CD4-positive, alpha-beta T cell treated with Interleukin-17A for 4 hours (primary cell): ENCODE data around the gene FAM110D.

Experiments
- DNase-seq: peaks from one replicate; pipeline ENCODE4 v3.0.0-alpha.2; 2020; ENCODE audit warnings: mixed read lengths

FAM110D gene

DNA sequence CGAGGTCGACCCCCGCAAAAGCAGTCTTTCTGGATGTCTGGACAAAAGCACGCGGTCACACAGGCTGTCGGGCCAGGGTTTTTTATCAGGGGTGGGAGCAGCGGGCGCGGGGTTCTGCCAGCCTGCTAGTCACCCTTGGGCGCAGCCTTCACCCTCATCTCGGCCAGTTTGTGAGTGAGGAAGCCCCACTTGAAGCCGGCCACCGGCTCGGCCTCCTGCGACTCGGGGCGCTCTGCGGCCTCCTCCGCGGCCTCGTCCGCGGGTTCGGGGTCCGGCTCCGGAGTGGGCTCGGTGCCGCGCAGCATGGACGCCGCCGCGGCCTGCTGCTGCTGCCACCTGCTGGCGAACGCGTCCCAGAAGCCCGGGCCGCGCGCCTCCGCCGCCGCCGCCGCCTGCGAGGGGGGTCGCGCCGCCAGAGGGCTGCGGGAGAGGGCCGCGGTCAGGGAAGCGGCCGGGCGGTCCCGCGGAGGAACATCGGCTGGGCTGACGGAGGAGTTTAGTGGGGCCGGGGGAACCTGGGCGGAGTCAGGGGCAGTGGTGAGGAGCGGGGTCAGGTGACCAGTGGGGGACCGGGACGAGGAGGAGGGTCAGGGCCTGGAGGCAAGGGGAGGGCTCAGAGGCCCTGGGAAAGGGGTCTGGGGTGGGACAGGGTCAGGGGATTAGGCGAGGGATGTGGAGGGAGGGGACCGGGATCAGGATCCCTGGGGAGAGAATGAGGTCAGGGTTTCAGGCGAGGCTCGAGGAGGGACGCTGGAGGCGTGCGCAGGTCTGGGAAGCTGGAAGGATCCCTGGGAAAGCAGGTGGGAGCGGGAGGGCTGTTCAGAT is 5.4 kb downstream of the FAM110D start:
- DNase-seq, result peak; percentile 68

DNA sequence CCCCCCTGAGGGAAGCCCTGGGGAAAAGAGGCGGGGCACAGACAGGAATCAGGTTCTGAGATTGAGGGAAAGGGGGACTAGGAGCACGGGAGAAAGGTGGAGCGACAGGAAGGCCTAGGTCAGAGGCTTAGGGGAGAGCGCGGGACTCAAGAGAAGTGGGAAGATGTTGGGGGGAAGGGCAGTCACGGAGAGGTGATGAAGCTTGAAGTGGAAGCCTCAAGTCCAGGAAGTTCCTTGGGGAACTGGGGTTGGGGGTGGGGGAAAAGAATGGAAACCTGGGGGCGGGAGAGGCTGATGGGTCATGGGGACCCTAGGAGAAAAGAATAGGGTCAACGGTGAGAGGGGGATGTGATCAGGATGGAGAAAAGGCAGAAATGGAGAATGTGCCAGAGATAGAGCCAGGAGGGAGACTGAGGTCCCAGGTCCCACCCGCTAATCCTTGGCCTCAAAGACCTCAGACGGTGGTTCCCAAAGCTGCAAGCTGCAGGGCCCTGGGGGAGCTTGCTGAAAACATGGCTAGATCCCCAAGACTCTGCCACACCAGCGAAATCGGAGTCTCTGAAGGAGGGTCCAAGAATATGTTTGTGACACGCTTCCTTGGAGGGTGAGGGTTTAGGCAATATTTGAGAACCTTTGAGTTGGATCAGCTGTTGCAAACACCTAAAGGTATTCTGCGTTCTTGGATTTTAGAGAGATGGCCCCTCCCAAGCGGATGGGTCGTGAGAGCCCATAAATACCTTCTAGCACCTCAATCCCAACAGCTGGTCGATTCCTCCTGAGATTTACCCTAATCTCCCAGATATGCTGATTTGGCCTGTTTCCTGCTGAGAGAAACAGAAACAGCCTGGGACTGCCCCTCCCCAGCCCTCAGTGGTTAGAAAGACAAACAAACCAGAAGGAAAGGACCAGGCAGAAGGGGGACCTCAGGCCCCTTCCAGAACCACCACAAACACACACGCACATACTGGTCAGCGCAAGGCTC is 6.3 kb downstream of the FAM110D start:
- DNase-seq, result no peak

DNA sequence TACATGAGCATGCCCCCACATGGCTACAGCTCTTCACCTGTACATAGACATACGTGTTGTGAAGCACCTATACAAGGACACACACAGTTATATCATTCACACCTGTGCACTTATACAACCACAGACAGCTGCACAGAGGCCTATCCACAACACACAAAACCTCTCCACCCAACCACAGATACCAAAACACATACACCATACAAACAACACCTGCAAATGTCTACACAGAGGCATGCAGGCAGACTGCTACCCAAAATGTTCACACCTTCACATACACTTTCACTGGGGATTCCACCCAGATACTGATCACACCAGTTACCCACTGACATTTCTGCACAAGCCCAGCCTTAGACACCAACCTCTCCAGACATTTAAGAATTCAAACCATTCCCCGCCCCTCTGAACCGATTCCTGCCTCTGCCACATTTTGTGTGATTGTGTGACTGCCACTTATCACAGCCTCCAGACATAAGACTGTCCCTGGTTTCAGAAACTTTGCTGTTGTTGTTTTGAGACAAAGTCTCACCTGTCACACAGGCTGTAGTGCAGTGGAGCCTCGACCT is 7.9 kb downstream of the FAM110D start:
- DNase-seq, result no peak

DNA sequence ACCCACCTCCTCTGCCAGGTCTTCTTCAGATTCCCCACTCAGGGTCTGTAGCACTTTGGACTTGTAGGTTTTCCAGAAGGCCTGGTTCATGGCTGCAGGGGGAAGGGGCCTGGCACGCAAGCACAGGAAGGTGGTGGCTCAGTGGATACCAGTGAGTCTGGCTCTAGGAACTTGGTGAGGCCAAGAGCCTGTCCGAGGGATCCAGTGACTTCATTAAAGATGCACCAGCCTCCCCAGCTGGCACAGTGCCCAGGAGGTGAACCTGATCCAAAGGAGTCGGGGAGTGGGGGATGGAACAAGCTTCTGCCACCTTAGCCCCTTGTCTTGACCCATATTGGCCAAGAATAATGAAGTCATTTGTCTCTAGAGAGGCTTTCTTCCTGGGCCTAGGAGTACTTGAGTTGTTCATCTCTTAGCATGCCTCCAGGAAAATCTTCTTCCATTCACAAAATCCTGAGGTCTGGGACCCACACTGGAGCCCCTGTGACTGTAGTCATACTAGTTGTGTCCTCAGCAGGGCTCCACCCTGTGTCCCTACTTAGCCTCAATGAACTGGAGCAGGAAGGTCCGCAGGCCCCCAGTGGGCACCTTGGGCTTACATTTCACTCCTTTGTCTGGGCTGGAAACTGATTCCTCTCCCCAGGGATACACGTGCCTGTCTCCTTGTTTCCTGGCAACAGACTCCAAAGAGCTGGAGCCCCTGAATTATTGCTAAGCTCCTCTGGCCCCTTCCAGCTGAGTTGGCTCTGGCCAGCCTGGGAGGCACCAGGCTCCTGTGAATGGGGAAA is 9.7 kb downstream of the FAM110D start, which contains the start of gene C1orf232:
Gene C1orf232, minus strand, starts transcription at position 554 of the 788 bp plus-strand sequence. Its CDS starts 464 bp downstream, at position 90.
- no peak for DNase-seq

DNA sequence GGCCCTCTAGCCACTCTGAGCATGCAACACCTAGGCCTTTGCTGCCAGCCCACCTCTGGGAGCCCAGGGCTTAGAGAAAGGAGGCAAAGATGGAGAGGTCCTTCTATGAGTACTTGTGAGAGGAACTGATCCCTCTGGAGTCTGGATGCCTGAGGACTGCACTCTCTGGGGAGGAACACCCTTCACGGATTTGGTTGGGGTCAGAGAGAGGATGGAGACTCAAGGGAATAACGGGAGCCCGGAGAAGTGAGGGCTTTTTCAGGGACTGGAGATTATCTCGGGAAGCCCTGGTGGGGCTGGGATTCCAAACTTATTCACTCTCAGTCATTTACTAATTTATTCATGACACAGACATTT is 10.3 kb downstream of the FAM110D start:
- no peak for DNase-seq

DNA sequence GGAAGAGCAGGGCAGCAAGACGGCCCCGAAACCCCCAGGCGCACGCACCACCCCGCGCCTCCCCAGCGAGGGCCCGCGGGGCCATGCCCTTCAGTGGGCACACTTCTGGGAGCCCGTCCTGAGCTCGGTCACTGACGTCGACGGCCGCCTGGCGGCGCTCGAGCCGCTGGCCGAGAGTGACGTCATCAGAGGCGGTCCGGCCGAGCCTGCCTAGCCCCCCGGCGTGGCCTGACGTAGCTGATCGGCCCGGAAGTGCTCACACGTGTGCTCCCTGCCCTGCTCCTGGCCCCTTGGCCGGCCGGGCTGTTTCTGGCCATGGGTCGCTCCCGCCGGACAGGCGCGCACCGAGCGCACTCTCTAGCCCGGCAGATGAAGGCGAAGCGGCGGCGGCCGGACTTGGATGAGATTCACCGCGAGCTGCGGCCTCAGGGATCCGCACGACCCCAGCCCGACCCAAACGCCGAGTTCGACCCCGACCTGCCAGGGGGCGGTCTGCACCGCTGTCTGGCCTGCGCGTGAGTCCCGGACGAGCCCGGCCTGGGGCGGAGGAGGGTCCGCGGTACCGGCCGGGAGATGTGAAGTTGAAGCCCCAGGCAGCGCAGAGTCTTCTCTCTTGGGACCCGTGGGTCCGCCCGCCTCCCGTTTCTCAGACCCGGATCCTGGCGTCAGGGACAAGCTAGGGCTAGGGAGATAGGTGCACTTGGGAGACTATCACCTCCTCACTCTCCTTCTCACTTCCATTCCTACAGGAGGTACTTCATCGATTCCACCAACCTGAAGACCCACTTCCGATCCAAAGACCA is 11.0 kb downstream of the FAM110D start, which contains the start of gene ZNF593:
Gene ZNF593, plus strand, starts transcription at position 240 of the 803 bp plus-strand sequence. Its CDS starts 76 bp downstream, at position 316.
- DNase-seq, result peak; percentile 88

DNA sequence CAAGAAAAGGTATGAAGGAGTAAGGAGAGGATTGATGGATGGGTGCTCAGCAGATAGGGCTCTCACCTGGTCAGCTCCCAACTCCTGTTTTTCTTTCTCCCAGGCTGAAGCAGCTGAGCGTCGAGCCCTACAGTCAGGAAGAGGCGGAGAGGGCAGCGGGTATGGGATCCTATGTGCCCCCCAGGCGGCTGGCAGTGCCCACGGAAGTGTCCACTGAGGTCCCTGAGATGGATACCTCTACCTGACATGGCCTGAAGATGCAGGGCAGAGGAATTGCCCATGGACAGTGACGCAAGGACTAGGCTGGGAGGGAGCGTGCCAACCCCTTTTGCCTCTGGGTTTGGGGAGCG is 11.6 kb downstream of the FAM110D start:
- DNase-seq, result no peak

DNA sequence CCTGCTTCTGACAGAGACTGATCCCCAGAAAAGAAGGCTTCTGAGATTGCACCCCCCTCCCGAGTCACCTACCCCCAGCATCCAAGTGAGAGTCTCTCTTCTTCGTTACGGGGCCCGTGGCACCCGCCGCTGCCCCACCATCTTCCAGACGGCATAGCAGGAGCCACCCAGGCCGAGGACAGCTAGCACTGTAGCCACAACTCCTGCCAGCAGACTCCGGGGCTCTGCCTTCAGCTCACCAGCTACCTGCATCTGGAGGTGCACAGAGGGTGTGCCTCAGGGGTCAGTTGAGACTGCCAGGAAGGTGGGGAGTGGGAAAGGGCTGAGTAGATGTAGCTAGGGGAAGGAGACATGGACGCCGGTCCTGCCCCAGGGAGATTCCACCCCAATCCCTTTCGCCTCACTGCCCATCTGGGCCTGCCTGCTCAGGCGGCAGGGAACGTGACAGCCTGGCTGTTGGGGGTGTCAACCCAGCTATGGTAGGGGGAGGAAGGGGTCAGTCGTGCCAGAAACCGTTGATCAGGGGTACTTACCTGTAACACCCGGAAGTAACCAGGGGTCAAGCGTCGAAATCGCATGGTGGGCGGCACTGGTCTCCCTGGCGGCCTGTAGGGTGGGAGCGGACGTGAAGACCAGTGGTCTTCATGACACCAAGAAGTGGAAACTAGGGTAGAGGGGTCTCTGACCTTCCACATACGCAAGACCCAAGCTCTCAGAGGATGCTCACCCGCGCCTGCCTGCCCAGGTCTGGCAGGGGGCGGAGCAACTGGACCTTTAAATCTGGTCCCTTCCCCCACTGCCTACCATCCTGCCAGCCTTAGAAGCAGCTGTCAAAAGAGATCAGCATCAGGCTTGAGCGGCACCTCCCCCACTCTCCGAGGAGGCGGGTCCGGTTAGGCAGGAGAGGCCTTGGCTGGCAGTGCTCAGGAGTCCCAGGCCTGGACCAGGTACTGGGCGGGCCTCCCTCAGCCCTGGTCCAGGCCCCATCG is 12.5 kb downstream of the FAM110D start, which contains the start of gene ZNF593OS:
Gene ZNF593OS, minus strand, starts transcription at position 749 of the 989 bp plus-strand sequence. Its CDS starts 171 bp downstream, at position 578.
- DNase-seq, result no peak

DNA sequence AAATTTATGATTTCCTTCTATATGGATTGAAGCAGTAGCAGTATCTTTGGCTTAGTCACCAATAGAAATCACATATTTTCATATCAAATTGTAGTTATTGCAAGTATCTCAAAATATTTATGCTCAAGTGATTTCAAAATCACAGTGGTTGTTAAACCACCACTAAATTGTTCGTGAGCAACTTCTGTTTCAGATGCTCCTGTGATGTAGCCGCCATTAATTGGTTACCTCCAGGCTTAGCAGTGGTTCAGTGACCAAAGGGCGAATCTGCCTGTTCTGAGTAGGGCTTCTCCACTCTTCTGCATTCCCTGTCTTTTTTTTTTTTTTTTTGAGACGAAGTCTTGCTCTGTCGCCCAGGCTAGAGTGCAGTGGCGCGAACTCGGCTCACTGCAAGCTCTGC is 16.5 kb downstream of the FAM110D start:
- DNase-seq, result no peak

DNA sequence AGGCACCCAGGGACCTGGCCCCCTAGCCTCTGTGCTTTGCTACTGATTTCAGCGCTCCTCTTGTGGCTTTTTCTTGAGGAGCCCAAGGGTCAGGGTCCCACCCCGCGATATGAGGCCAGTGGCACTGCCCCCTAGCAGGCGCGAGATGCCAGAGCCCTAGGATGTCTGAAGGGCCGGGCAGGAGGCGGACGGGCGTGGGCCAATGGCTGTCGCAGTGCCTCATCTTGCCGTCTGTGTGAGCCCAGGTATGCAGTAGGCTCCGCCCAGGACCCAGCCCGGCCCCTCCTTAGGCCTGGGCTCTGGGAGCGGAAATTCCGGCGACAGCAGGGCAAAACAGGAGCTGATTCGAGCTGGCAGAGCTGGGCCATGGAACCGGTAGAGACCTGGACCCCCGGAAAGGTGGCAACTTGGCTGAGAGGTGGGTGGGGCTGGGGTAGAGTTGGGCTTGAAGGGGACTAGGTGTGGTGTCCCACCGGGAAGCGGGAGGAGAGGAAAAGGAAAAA is 18.4 kb downstream of the FAM110D start, which contains the start of gene CNKSR1:
Gene CNKSR1, plus strand, starts transcription at position 310 of the 503 bp plus-strand sequence. Its CDS starts 57 bp downstream, at position 367.
- DNase-seq, result peak; percentile 47

DNA sequence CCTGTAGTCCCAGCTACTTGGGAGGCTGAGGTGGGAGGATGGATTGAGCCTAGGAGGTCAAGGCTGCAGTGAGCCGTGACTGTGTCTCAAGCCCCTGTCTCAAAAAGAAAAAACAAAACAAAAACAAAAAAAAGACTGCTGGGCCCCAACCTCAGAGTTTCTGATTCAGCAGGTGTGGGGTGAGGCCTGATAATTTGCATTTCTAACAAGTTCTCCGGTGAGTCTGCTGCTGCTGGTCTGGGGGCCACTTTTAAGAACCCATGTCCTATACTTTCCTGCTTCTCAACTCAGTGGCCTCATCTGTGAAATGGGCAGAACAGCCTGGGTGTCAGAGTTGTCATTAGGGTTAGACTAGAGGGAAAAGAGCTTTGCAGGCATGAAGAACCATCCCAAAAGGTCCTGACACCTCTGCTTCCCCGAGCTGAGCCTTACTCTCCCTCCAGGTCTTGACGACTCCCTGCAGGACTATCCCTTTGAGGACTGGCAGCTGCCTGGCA is 21.2 kb downstream of the FAM110D start:
- DNase-seq, result no peak

DNA sequence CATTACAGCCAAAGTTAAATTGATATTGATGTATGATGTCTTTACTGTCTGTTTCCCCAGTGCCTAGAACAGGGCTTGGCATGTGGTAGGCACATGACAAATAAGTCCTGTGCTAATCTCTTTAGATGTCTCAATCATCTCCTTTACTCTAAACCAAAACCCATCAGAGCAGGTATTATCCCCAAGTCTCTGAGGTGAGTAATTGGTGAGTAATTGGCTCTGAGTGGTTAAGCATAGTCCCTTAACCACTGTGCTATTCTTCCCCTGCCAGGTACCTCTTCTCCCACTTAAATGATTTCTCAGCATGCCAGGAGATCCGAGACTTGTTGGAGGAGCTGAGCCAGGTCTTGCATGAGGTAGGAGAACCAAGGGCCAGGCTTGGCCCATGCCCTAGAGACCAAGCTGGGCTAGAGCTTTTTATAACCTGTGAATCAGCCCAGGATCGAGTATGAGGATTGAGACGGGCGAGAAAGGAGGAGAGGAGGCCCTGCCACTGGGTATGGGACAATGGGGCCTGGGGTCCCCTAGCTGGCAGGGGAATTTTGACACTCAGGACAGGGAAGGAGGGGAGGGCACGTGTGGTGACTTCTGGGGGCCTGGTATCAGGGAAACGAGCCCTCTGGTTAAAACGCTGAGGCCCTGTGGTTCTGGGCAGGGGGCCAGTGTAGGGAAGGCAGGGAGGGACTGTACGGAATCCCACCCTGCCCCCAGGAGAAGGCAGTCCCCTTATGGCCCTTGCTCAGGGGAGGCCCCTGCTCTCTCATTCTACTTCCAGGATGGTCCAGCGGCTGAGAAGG is 22.9 kb downstream of the FAM110D start:
- no peak for DNase-seq

DNA sequence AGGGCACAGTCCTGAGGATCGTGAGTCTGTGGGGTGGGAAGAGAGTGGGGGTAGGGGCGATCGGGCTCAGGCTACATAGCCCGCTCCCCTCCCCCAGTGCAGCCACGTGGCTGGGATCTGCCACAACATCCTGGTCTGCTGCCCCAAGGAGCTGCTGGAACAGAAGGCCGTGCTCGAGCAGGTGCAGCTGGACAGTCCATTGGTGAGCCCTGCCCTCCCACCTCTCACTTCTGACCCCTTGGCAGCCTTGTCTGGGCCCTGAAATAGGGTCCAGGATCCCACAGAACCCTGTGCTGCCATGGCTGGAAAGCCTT is 23.5 kb downstream of the FAM110D start:
- DNase-seq, result no peak

DNA sequence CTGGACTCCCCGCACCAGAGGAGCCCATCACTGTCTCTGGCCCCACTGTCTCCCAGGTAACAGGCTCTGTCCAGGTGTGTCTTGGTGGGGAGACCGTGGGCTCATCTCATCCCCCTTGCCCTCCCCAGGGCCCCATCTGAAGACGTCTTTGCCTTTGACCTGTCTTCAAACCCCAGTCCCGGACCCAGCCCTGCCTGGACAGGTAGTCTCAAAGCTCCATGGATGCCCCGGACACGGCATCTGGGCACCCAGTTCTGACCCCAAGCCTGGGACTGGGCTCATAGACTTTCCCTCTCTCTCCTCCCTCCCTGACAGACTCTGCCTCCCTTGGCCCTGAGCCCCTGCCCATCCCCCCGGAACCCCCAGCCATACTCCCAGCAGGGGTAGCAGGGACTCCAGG is 25.2 kb downstream of the FAM110D start:
- DNase-seq, result no peak

DNA sequence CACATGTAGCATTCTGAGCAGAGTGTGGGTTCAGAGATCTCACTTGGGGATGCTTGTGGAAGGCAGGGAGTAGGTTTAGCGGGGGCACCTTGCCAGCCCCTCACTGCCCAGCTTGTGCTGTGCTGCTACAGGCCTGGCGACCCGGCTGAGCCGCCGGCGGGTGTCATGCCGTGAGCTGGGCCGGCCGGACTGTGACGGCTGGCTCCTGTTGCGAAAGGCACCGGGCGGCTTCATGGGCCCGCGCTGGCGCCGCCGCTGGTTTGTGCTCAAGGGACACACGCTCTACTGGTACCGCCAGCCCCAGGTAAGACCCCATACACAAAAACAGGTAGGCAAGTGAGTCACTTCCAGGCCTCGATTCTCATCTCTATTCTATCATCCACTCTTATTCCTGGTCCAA is 26.0 kb downstream of the FAM110D start:
- DNase-seq, result no peak

DNA sequence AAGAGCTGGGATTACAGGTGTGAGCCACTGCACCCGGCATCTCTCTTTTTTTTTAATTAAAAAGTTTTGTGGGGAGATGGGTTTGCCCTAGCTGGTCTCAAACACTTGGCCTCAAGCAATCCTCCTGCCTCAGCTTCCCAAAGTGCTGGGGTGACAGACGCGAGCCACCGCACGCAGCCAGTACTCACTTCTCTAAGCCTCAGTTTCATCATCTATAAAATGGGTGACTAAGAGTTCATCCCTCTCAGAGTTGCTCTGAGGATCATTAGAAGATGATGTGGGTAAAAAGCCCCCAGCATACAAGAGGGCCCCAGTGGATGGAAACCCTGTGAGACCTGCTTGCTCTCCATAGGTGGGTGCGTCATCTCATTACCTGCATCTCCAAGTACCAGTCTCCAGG is 29.0 kb downstream of the FAM110D start:
- no peak for DNase-seq

DNA sequence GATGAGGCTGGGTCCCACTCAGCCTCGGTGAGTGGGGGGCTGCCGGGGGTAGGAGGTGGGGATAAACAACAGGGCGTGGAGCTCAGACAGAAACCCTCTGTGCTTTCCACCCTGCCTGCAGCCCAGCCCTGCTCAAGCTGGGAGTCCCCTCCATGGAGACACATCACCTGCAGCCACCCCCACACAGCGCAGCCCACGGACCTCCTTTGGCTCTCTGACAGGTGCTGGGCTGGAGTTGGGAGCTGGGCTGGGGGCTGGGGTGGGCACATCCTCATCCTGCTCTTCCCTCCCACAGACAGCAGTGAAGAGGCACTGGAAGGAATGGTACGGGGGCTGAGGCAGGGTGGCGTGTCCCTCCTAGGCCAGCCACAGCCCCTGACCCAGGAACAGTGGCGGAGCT is 29.6 kb downstream of the FAM110D start:
- no peak for DNase-seq

DNA sequence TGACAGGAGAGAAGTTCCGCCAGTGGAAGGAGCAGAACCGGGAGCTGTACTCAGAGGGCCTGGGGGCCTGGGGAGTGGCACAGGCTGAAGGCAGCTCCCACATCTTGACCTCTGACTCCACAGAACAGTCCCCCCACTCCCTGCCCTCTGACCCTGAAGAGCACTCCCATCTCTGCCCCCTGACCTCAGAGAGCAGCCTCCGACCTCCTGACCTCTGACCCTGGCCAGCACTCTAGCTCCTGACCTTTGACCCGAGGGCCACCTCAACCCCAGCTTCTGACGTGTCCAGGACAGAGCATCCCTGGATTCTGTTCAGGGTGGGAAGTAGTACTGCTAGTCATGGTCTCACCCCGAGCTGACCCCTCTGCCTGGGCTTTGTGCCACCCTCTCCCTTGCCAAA is 30.5 kb downstream of the FAM110D start:
- no peak for DNase-seq

DNA sequence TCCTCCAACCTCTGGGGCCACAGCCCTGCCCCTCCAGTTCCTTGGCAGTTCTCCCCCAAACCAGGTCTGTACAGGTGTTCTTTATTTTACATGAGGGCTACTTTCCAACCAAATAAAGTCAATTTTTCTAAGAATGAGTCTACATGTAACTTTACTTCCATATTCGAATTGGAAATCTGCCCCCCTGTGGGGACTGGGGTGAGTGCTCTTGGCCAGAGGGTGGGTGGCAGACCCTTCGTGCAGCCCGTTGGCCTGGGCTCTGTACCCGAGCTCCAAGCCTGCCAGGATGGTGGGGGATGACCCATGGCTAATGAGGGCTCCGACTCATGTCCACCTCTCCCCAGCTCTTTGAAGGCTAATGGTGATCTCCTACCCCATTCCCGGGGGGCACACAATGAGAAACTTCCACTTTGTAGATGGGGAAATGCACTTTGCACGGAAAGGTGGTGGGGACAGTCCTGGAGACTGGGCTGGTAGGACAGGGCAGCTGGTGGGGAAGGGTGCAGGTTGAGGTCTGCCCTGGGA is 30.9 kb downstream of the FAM110D start:
- DNase-seq, result no peak
